HG03432 (cell line): Measurements from ENCODE around the gene EPB41L3.

Experiments
- ATAC-seq: cut with Tn5 transposase; IDR thresholded peaks from one replicate; pipeline ENCODE4 v1.9.1; 2021; ENCODE audit warnings: mild to moderate bottlenecking, moderate library complexity; ENCODE audit not compliant: unreplicated experiment

EPB41L3 gene

DNA sequence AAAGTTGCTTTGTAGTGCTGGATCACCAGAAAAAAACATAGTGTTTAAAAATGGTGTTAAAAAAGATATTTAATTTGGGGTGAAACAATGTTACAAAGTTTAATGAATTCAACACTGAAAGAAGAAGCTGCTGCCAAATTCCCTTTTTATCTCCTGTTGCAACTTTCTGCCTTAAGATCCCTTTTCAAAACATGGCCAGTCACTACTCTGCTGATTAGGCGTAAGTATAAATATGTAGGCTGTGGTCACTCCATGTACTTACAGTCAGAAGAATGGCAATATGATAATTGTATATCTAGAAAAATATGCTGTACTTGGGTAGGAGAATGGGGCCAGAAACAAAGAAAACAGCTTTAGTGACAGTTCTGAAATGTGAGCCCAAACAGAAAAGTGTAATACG, 124.8 kb downstream of the EPB41L3 start:
- no peak for ATAC-seq

- ATAC-seq: no peak
Measured at GRCh38 chr18:5417342-5417741, 126.5 kb downstream of the EPB41L3 start.

- ATAC-seq: no peak
Measured at GRCh38 chr18:5416112-5416511, 127.7 kb downstream of the EPB41L3 start.

- ATAC-seq: no peak
Measured at GRCh38 chr18:5415665-5416064, 128.1 kb downstream of the EPB41L3 start.

GRCh38 chr18:5415031-5415430, 128.8 kb downstream of the EPB41L3 start:
- ATAC-seq: no peak

GRCh38 chr18:5414546-5414945, 129.3 kb downstream of the EPB41L3 start:
- no peak for ATAC-seq

DNA sequence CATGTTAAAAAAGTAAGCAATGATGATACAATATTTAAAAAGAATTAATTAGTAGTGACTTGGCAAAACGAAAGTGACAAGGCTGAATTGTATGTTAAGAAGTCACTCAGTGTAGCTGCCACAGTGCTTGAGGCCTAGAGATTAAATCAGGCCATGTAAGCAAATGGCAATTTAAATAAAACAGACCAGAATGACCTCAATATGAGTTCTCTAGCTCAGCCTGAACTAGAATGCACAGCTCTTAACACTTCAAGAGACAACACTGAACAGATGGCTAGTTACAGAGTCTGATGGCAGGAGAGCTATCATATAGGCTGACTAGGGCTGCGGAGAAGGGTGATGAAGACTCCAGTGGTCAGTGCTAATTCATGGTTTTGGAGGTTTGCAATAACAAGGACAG, 130.3 kb downstream of the EPB41L3 start:
- ATAC-seq: no peak

- ATAC-seq: no peak
Measured at GRCh38 chr18:5410582-5410981, 133.2 kb downstream of the EPB41L3 start.

- ATAC-seq: no peak
Measured at GRCh38 chr18:5398269-5398668, 145.5 kb downstream of the EPB41L3 start.

GRCh38 chr18:5397102-5397501, 146.7 kb downstream of the EPB41L3 start:
- no peak for ATAC-seq

DNA sequence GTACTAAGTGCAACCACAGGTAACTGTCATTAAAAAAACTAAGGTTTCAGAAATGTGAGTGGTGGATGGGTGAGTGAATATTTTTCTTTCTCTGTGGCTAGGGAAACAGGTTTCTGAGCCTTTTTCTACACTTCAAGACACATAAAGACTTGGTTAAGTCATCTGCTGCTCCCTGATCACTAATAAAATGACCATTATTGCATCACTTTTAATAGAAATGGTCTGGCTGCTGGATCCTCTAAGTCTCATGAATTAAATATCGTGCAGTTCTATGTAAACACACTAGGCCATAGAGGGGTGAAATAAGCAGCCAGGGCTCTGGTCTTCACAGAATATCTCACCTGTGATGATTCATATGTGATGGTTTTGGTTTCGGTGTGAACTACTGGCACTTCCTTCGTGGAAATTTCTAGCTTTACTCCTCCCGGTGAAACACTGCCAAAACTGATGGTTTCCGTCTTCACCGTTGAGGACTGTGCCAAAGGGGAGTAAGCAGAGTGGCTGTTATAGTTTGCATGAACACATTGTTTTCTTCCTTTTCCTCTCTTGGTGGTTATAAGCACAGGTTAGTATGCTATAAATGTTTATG, 147.8 kb downstream of the EPB41L3 start:
- no peak for ATAC-seq

- no peak for ATAC-seq
Measured at GRCh38 chr18:5393779-5394178, 150.0 kb downstream of the EPB41L3 start.

GRCh38 chr18:5391409-5391808, 152.4 kb downstream of the EPB41L3 start:
- ATAC-seq: no peak

DNA sequence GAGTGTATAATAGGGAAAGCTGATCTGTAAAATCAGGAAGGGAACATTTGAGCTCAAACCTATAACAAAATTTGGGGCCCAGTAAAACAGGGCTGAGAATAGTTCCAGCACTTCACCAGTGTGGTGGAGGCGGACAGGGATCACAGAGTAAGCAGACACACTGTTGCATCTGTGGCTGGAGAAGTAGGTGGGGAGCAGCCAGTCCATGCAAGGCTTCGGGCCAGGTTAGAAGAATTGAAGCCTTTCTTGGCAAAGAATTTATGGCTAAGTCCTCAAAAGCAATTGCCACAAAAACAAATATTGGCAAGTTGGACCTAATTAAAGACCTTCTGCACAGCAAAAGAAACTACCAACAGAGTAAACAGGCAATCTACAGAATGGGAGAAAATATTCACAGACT, 154.4 kb downstream of the EPB41L3 start:
- ATAC-seq: no peak

DNA sequence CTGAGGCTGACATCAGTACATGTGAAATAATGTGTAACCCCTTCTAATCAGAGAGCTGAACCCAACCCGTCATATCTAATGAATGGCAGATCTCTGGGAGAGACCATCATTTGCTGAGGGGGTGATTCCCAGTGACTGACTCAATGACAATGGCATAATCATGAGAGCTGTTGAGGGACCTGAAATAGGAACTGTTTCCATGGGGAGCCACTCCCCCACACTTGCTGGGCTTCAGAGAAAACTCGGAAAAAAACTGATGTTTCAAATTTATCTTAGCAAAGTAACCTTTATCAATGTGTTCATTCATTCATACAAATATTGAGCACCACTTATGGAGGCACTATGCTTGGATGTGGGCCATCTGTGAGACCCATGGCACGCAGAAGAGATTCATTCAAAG, 154.9 kb downstream of the EPB41L3 start:
- ATAC-seq: no peak

DNA sequence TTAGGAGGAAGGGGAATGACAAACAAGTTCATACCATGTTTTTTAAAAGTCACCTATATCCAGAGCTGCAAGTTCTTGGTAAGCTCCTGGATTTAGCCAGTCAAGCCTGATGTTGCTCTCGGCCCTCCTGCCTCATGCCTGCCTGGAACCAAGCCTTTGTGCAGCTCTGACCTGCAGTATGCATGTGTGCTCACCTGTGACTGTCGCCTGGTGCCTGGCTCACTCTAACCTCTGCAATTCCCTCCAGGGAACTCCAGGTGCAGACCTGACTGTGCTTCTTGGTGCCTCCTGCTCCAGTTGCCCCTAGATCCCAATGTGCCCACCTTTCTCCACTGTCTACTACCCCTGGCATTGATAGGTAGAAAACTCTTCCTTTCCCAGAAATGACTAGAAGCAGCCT, 163.2 kb downstream of the EPB41L3 start:
- no peak for ATAC-seq

DNA sequence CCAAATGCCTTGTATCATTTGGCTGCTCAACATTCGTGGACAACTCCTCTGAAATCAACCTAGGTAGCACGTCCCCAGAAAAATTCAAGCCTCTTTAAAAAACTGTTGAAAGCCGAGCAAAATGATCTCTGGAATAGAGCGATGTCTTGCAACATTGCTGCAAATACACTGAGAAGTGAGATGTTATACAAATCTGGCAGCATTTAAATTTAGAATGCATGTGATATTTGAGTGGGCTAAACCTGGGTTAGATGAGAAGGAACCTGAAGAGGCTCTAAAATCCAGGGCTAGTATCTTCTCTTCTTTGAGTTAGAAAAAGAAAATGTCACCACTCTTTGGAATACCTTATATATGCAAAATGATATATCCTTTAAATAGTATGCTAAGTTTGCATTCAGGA, 166.8 kb downstream of the EPB41L3 start:
- no peak for ATAC-seq

DNA sequence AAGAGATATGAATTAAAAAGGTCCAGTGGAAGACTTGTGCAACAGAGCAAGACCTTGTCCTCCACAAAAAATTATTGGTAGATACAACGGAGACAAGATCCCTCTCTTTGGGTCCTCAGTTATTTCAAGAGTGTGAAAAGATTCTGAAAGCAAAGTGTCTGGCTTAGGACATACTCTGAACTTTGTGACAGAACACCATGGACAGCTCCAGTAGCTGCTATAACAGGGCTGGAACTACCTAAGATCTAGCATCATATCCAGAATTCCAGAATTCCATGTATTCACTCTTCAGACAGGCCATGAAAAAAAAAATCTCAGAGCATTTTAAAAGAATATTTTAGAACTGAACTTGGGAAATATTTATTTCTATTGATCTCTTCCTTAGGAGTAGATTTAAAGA, 173.5 kb downstream of the EPB41L3 start:
- ATAC-seq: no peak

DNA sequence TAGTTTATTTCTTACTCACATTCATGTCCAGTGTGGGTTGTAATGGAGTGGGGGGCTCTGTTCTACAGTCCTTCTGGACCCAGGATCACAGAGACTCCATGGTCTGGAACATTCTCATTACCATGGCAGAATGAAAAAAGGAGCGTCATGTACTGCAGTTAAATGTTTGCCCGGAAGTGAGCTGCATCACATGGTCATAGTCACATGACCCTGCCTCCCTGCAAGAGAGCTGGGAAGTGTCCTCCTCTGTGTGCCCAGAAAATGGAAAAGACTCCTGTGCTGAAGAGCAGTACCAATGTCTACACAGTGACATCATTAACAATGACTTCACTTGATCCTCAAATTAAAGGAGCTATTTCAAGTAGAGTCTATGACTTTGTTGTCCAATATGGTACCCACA, 174.3 kb downstream of the EPB41L3 start:
- no peak for ATAC-seq

DNA sequence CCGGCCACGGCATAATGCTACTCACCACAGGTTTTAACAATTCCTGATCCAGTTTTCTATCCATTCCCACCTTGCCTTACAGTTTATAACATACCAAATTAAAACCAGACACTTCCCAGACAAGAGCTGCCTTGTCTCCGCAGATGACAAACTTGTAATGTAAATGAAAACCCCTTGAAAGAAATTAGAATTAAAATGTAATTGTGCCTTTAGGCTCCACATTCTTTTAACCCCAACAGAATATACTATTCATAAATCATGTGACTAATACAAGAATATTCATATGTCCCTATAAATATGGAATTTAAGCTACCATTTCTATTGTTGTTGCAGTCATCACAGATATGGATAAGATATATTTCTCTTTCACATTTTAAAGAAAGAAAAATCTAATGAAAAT, 178.4 kb downstream of the EPB41L3 start:
- ATAC-seq: no peak

DNA sequence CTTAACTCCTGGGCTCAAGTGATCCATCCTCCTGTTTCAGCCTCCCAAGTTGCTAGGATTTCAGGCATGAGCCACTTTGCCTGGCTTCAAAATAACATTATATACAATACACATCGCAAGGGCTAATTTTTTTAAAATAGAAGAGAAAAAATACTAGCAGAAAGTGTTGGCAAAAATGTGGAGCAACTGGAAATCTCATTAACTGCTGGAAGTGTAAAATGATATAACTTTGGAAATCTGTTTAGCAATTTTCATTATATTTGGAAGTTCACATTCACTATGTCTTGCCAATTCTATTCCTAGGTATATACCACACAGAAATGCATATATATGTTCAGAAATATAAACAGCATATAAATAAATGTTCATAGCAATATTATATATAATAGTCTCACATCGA, 193.2 kb downstream of the EPB41L3 start:
- ATAC-seq: no peak
